ENCODE results near the gene OR10G3. TPM values are rescaled to one million over a fixed set of nuclear protein-coding genes. Genes with fewer than 3 reads are reported as not detected.

Gene OR10G3
- total RNA-seq, 1 experiment from 2014 or later = not detected

- ChIA-PET CTCF (no interaction called here), POLR2A (no interaction called here)
- no peaks in the 10 kb centered on the region; the same call in 1 of the 2 replicates for H3K27me3 ChIP-seq (ENCODE audit: control insufficient read depth, insufficient read depth, low read length)
- no peak overlapping the region for H3K4me3 ChIP-seq (ENCODE audit: low read depth in 2 of 2, low read length in 2 of 2)
- BruUV-seq (replicated peaks) = no TSS peak
- in situ Hi-C loops (cut with HindIII; ENCODE audit: low pct_unique_long_range_greater_than_20kb, low sequenced_read_pairs) = no loop called here
- intact Hi-C loops (cut with micrococcal nuclease; ENCODE audit: unreplicated experiment) = no loop called here
- H3K4me1 ChIP-seq (ENCODE audit: control insufficient read depth, insufficient read depth, low read length) = no peaks in the 10 kb centered on the region
- H3K36me3 ChIP-seq (ENCODE audit: control insufficient read depth, insufficient read depth, low read length) = no peaks in the 10 kb centered on the region
- no peak overlapping the region for H3K27ac ChIP-seq (ENCODE audit: low read length)
- TF ChIP-seq CTCF (IDR thresholded peaks at IDR 0.05) (no peak), REST (IDR thresholded peaks at IDR 0.05; ENCODE audit: insufficient read depth in 1 of 2, low read depth in 2 of 2, low read length in 1 of 2) (no peak)
- no peak for DNase-seq (ENCODE audit: low read depth, low spot score)
- H3K9me3 ChIP-seq (ENCODE audit: control insufficient read depth, insufficient read depth, low read depth, low read length) = no peaks in the 10 kb centered on the region
- no peak for ATAC-seq
Observed at GRCh38 chr14:21617614-21618013, 37.7 kb upstream of the OR10G3 start.

- POLR2A ChIA-PET = no interaction called here
Observed at GRCh38 chr14:21614240-21614639, 34.4 kb upstream of the OR10G3 start.

More at GRCh38 chr14:21614240-21614639, 34.4 kb upstream of the OR10G3 start:
- Histone ChIP-seq H3K4me3 (ENCODE audit: low read depth in 2 of 2, low read length in 2 of 2) (no peak overlapping the region), H3K9me3 (ENCODE audit: control insufficient read depth, insufficient read depth, low read depth, low read length) (no peaks in the 10 kb centered on the region), H3K36me3 (ENCODE audit: control insufficient read depth, insufficient read depth, low read length) (no peaks in the 10 kb centered on the region), H3K27ac (ENCODE audit: low read length) (no peak overlapping the region), H3K4me1 (ENCODE audit: control insufficient read depth, insufficient read depth, low read length) (no peaks in the 10 kb centered on the region), H3K27me3 (ENCODE audit: control insufficient read depth, insufficient read depth, low read length) (peaks cover 3% of the 10 kb centered on the region)
- CTCF ChIA-PET = no interaction called here
- no TSS peak for BruUV-seq (replicated peaks)
- TF ChIP-seq SIN3A (IDR thresholded peaks at IDR 0.05; ENCODE audit: borderline replicate concordance, insufficient read depth, low read depth, low read length) (no peak), CTCF (IDR thresholded peaks at IDR 0.05) (no peak), POLR2AphosphoS5 (IDR thresholded peaks at IDR 0.05; ENCODE audit: low read depth, low read length) (no peak), REST (IDR thresholded peaks at IDR 0.05; ENCODE audit: insufficient read depth in 1 of 2, low read depth in 2 of 2, low read length in 1 of 2) (no peak), TCF7L2 (IDR thresholded peaks at IDR 0.05; ENCODE audit: low read depth, low read length) (no peak)
- intact Hi-C loops (cut with micrococcal nuclease; ENCODE audit: unreplicated experiment) (no loop called here), in situ Hi-C loops (cut with HindIII; ENCODE audit: low pct_unique_long_range_greater_than_20kb, low sequenced_read_pairs) (no loop called here)
- DNase-seq (ENCODE audit: low read depth, low spot score) (no peak), ATAC-seq (no peak)

Measured in Panc1 (cell line).